H9 (cell line): ENCODE data around the gene CRACR2A. TPM values are rescaled to one million over a fixed set of nuclear protein-coding genes. Genes with fewer than 3 reads are reported as not detected.

Experiments used
- DNase-seq: peaks from one replicate; pipeline ENCODE4 v3.0.0-alpha.2; 2017
- H2AFZ ChIP-seq: one replicate; pipeline ENCODE4 v1.6.1; 2013; ENCODE audit warnings: mild to moderate bottlenecking, low read length, control low read depth, moderate library complexity
- H2AK5ac ChIP-seq: 2 replicates; pipeline ENCODE4 v1.6.1; 2013; ENCODE audit warnings: low read length, control low read depth, mixed read lengths; ENCODE audit not compliant: insufficient read length
- H2BK120ac ChIP-seq: one replicate; pipeline ENCODE4 v1.6.1; 2013; ENCODE audit warnings: low read depth, mild to moderate bottlenecking, low read length, control low read depth, inconsistent platforms; ENCODE audit not compliant: poor library complexity, severe bottlenecking
- H2BK12ac ChIP-seq: 2 replicates; pipeline ENCODE4 v1.6.1; 2013; ENCODE audit warnings: low read length, control low read depth, mixed read lengths, low read depth; ENCODE audit not compliant: insufficient read length
- H2BK15ac ChIP-seq: 2 replicates; pipeline ENCODE4 v1.6.1; 2013; ENCODE audit warnings: low read depth, low read length, control low read depth
- H2BK20ac ChIP-seq: one replicate; pipeline ENCODE4 v1.6.1; 2013; ENCODE audit warnings: low read depth, mild to moderate bottlenecking, low read length, control low read depth, inconsistent platforms; ENCODE audit not compliant: poor library complexity, severe bottlenecking
- H2BK5ac ChIP-seq: 2 replicates; pipeline ENCODE4 v1.6.1; 2013; ENCODE audit warnings: low read length, control low read depth, mixed read lengths; ENCODE audit not compliant: insufficient read length
- H3K14ac ChIP-seq: 2 replicates; pipeline ENCODE4 v1.6.1; 2013; ENCODE audit warnings: low read length, control low read depth; ENCODE audit not compliant: insufficient read depth
- H3K18ac ChIP-seq: 2 replicates; pipeline ENCODE4 v1.6.1; 2013; ENCODE audit warnings: low read depth, mild to moderate bottlenecking, mixed read lengths, low read length, control low read depth; ENCODE audit not compliant: insufficient read length
- H3K23ac ChIP-seq: 2 replicates; pipeline ENCODE4 v1.6.1; 2013; ENCODE audit warnings: low read length, control low read depth, mixed read lengths, low read depth; ENCODE audit not compliant: insufficient read length
- H3K23me2 ChIP-seq: 2 replicates; pipeline ENCODE4 v1.6.1; 2013; ENCODE audit warnings: low read depth, mild to moderate bottlenecking, mixed read lengths, low read length, control low read depth; ENCODE audit not compliant: insufficient read length, poor library complexity, severe bottlenecking
- H3K27ac ChIP-seq: 2 replicates; pipeline ENCODE4 v1.5.1; 2013; ENCODE audit warnings: low read length, control low read depth, mixed read lengths, low read depth; ENCODE audit not compliant: insufficient read length
- H3K27me3 ChIP-seq: 2 replicates; pipeline ENCODE4 v1.6.1; 2013; ENCODE audit warnings: low read length, control low read depth, inconsistent platforms; ENCODE audit not compliant: insufficient read depth
- H3K4ac ChIP-seq: 2 replicates; pipeline ENCODE4 v1.6.1; 2013; ENCODE audit warnings: low read depth, mild to moderate bottlenecking, control low read depth, inconsistent platforms, low read length, moderate library complexity
- H3K4me1 ChIP-seq: 2 replicates; pipeline ENCODE4 v1.6.1; 2013; ENCODE audit warnings: low read length, control low read depth, inconsistent platforms; ENCODE audit not compliant: insufficient read depth
- H3K4me2 ChIP-seq: 2 replicates; pipeline ENCODE4 v1.6.1; 2013; ENCODE audit warnings: low read length, control low read depth, mixed read lengths; ENCODE audit not compliant: insufficient read length, insufficient read depth
- H3K56ac ChIP-seq: 2 replicates; pipeline ENCODE4 v1.6.1; 2013; ENCODE audit warnings: low read depth, mild to moderate bottlenecking, mixed read lengths, low read length, control low read depth; ENCODE audit not compliant: insufficient read length
- H3K79me1 ChIP-seq: 2 replicates; pipeline ENCODE4 v1.6.1; 2013; ENCODE audit warnings: low read depth, mild to moderate bottlenecking, moderate library complexity, low read length, control low read depth, inconsistent platforms; ENCODE audit not compliant: insufficient read depth, poor library complexity, severe bottlenecking
- H3K79me2 ChIP-seq: 2 replicates; pipeline ENCODE4 v1.6.1; 2013; ENCODE audit warnings: low read length, control low read depth, inconsistent platforms; ENCODE audit not compliant: insufficient read depth
- H3K9ac ChIP-seq: 2 replicates; pipeline ENCODE4 v1.6.1; 2013; ENCODE audit warnings: low read length, control low read depth, mixed read lengths; ENCODE audit not compliant: insufficient read length; ENCODE audit errors: extremely low read depth
- H3K9me3 ChIP-seq: one replicate; pipeline ENCODE4 v1.6.1; 2013; ENCODE audit warnings: low read depth, low read length, inconsistent platforms; ENCODE audit not compliant: control insufficient read depth
- H3T11ph ChIP-seq: one replicate; pipeline ENCODE4 v1.6.1; 2013; ENCODE audit warnings: mild to moderate bottlenecking, low read length, control low read depth, inconsistent platforms
- H4K20me1 ChIP-seq: one replicate; pipeline ENCODE4 v1.6.1; 2013; ENCODE audit not compliant: control insufficient read depth, insufficient read length, insufficient read depth
- H4K5ac ChIP-seq: 2 replicates; pipeline ENCODE4 v1.6.1; 2013; ENCODE audit warnings: low read depth, mild to moderate bottlenecking, mixed read lengths, low read length, control low read depth; ENCODE audit not compliant: insufficient read length
- H4K8ac ChIP-seq: replicated peaks from 2 replicates; pipeline ENCODE4 v1.6.1; 2013; ENCODE audit warnings: low read length, control low read depth, mixed read lengths, low read depth; ENCODE audit not compliant: insufficient read length
- H4K91ac ChIP-seq: 2 replicates; pipeline ENCODE4 v1.6.1; 2013; ENCODE audit warnings: low read depth, mild to moderate bottlenecking, moderate library complexity, mixed read lengths, low read length, control low read depth; ENCODE audit not compliant: insufficient read length
- H3K27ac Mint-ChIP-seq, 3 experiments: 2 replicates in 2 of 3; 3 replicates in 1 of 3; pipeline ENCODE4 v1.8.0; 2020 to 2021; ENCODE audit warnings: mixed read lengths in 3 of 3, mild to moderate bottlenecking in 1 of 3, moderate library complexity in 1 of 3
- H3K27me3 Mint-ChIP-seq: 2 replicates; pipeline ENCODE4 v1.8.0; 2021; ENCODE audit warnings: low read depth, mild to moderate bottlenecking, moderate library complexity, mixed read lengths
- H3K36me3 Mint-ChIP-seq, 3 experiments: 2 replicates in 2 of 3; 3 replicates in 1 of 3; pipeline ENCODE4 v1.8.0; 2020 to 2021; ENCODE audit warnings: low read depth in 3 of 3, mixed read lengths in 3 of 3; ENCODE audit not compliant: insufficient read depth in 1 of 3
- H3K4me1 Mint-ChIP-seq, 2 experiments: 2 replicates each; pipeline ENCODE4 v1.8.0; 2020; ENCODE audit warnings: mixed read lengths in 2 of 2
- H3K4me3 Mint-ChIP-seq, 2 experiments: 2 replicates in 1 of 2; 3 replicates in 1 of 2; pipeline ENCODE4 v1.8.0; 2020 to 2021; ENCODE audit warnings: mild to moderate bottlenecking in 2 of 2, mixed read lengths in 2 of 2, moderate library complexity in 1 of 2
- H3K9me3 Mint-ChIP-seq, 2 experiments: 2 replicates in 1 of 2; 3 replicates in 1 of 2; pipeline ENCODE4 v1.8.0; 2020; ENCODE audit warnings: mild to moderate bottlenecking in 2 of 2, mixed read lengths in 2 of 2, moderate library complexity in 1 of 2
- CTCF ChIP-seq: fragments of 200-600 bp; sonication (generic); conservative IDR thresholded peaks from 3 replicates; pipeline ENCODE4 v1.8.0; 2021; ENCODE audit warnings: antibody characterized with exemption, mild to moderate bottlenecking
- WGBS: extraction: QIAGEN DNeasy Blood & Tissue Kit; methylation state at CpG from one replicate; pipeline ENCODE4 v1.1.7; 2013; ENCODE audit warnings: missing lambda C conversion rate, low lambda C conversion rate, mixed read lengths; ENCODE audit not compliant: insufficient read length; ENCODE audit errors: extremely low coverage; 5-methylcytosine and 5-hydroxymethylcytosine counted together
- total RNA-seq: library from RNA; stranded (reverse); gene quantifications from 2 replicates; pipeline ENCODE4 v1.2.1, GENCODE V29; 2021

The CRACR2A gene
- total RNA-seq, 1 experiment from 2014 or later = 2.0 TPM

DNA sequence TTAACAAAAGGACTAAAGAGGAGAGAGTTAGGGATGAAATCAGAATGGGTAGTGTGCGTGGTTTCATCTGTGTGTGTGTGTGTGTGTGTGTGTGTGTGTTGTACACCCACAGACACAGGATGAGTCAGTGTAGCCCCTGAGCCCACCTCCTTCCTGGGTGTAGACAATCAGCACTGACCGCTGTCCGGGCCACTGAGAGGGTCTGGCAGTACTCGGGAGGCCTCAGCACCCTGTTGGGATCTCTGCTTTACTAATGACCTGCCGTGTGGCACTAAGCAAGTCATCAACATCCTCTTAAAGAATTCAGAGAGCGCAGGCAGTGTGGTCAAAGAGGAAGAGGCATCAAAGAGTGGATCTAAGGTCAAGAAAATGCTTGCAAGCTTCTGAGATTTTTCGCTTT lies 149.3 kb downstream of the CRACR2A start:
- Histone ChIP-seq H2AFZ (no peak overlapping the region), H3K9ac (no peak overlapping the region), H3K79me1 (no peaks in the 10 kb centered on the region), H4K8ac (no peak overlapping the region), H3K4me2 (no peak overlapping the region), H2BK5ac (no peak overlapping the region), H3K79me2 (no peaks in the 10 kb centered on the region), H3K4me1 (peaks cover 7% of the 10 kb centered on the region), H2BK15ac (no peak overlapping the region), H2BK20ac (no peak overlapping the region), H3K14ac (no peak overlapping the region; the same call in 1 of the 2 replicates), H3K23me2 (peaks cover 8% of the 10 kb centered on the region), H3K56ac (no peak overlapping the region), H3K23ac (no peak overlapping the region), H4K91ac (no peak overlapping the region), H3K18ac (no peak overlapping the region), H3K27ac (no peak overlapping the region), H4K5ac (no peak overlapping the region), H3K4ac (no peak overlapping the region), H3K9me3 (no peaks in the 10 kb centered on the region), H2BK12ac (no peak overlapping the region), H3T11ph (no peak overlapping the region), H4K20me1 (no peaks in the 10 kb centered on the region), H2AK5ac (no peak overlapping the region), H3K27me3 (no peaks in the 10 kb centered on the region; the same call in 1 of the 2 replicates), H2BK120ac (no peak overlapping the region)
- H3K4me1 Mint-ChIP-seq = peaks cover 71 to 84% of the 10 kb centered on the region in 2 experiments
- TF ChIP-seq CTCF = no peak
- no peak overlapping the region for H3K27ac Mint-ChIP-seq
- H3K4me3 Mint-ChIP-seq = peak overlapping the region in 1 of 2 experiments; percentile 49; a peak in 2 of 5 replicates
- H3K9me3 Mint-ChIP-seq = no peaks in the 10 kb centered on the region; a peak in 1 of 5 replicates
- WGBS = no CpG with 5 or more reads among the region's 7 CpGs
- DNase-seq = no peak
- H3K27me3 Mint-ChIP-seq = peaks cover 57% of the 10 kb centered on the region
- no peaks in the 10 kb centered on the region for H3K36me3 Mint-ChIP-seq
